Glomerular visceral epithelial cell (primary cell): ENCODE data around the gene RBM24.
"Not testable (repeated sequence)": the region's sequence is repeated elsewhere in the genome, so short reads cannot be mapped to it uniquely, and the experiment has no call there.

ENCODE experiments used
- DNase-seq: peaks from one replicate; pipeline ENCODE4 v3.0.0-alpha.2; 2016; ENCODE audit errors: extremely low spot score

The RBM24 gene

GRCh38 chr6:17291778-17292177 lies 10.6 kb downstream of the RBM24 start:
- no peak for DNase-seq

- DNase-seq: no peak
Measured at GRCh38 chr6:17292600-17293133, 11.5 kb downstream of the RBM24 start.

GRCh38 chr6:17293395-17293794 lies 12.2 kb downstream of the RBM24 start:
- DNase-seq: no peak

- DNase-seq: no peak
Measured at GRCh38 chr6:17297271-17298080, 16.3 kb downstream of the RBM24 start.

- DNase-seq: no peak
Measured at GRCh38 chr6:17298257-17298656, 17.1 kb downstream of the RBM24 start.

- no peak for DNase-seq
Measured at GRCh38 chr6:17299222-17299621, 18.1 kb downstream of the RBM24 start.

- DNase-seq: no peak
Measured at GRCh38 chr6:17299750-17300149, 18.6 kb downstream of the RBM24 start.

GRCh38 chr6:17300637-17301036 lies 19.5 kb downstream of the RBM24 start:
- DNase-seq: no peak

GRCh38 chr6:17303444-17303843 lies 22.3 kb downstream of the RBM24 start:
- no peak for DNase-seq

- DNase-seq: no peak
Measured at GRCh38 chr6:17305219-17306001, 24.2 kb downstream of the RBM24 start.

- DNase-seq: no peak
Measured at GRCh38 chr6:17311595-17312311, 30.6 kb downstream of the RBM24 start.

- not testable (repeated sequence) for DNase-seq
Measured at GRCh38 chr6:17313238-17313637, 32.1 kb downstream of the RBM24 start.

- DNase-seq: no peak
Measured at GRCh38 chr6:17313971-17314370, 32.8 kb downstream of the RBM24 start.

GRCh38 chr6:17315262-17315661 lies 34.1 kb downstream of the RBM24 start:
- DNase-seq: no peak

- DNase-seq: no peak
Measured at GRCh38 chr6:17318435-17319165, 37.4 kb downstream of the RBM24 start.

GRCh38 chr6:17320266-17320665 lies 39.1 kb downstream of the RBM24 start:
- DNase-seq: not testable (repeated sequence)

- no peak for DNase-seq
Measured at GRCh38 chr6:17331238-17331637, 50.1 kb downstream of the RBM24 start.

- peak; percentile 13 for DNase-seq
Measured at GRCh38 chr6:17334265-17334664, 53.1 kb downstream of the RBM24 start.

- DNase-seq: no peak
Measured at GRCh38 chr6:17336425-17336824, 55.3 kb downstream of the RBM24 start.

- DNase-seq: no peak
Measured at GRCh38 chr6:17339308-17339670, 58.1 kb downstream of the RBM24 start.

- DNase-seq: no peak
Measured at GRCh38 chr6:17341117-17341805, 60.1 kb downstream of the RBM24 start.
